Hepatocyte (in vitro differentiated cells): ENCODE results near the gene OSCAR. TPM values are rescaled to one million over a fixed set of nuclear protein-coding genes. Genes with fewer than 3 reads are reported as not detected.

Source experiments
- DNase-seq: peaks from one replicate; pipeline ENCODE4 v3.0.0-alpha.2; 2016; ENCODE audit warnings: low spot score
- H2AFZ ChIP-seq: fragments of 200-600 bp; sonication (generic); 2 replicates; pipeline ENCODE4 v1.6.0; 2016; ENCODE audit warnings: antibody characterized with exemption, mild to moderate bottlenecking
- H3K27ac ChIP-seq: fragments of 200-600 bp; sonication (generic); 2 replicates; pipeline ENCODE4 v1.5.1; 2016; ENCODE audit warnings: mild to moderate bottlenecking
- H3K27me3 ChIP-seq: fragments of 200-600 bp; sonication (generic); 2 replicates; pipeline ENCODE4 v1.6.1; 2016
- H3K36me3 ChIP-seq: fragments of 200-600 bp; sonication (generic); replicated peaks from 2 replicates; pipeline ENCODE4 v1.5.1; 2016; ENCODE audit warnings: low read depth; ENCODE audit not compliant: insufficient read depth
- H3K4me1 ChIP-seq: fragments of 200-600 bp; sonication (generic); 2 replicates; pipeline ENCODE4 v1.5.1; 2016; ENCODE audit warnings: mild to moderate bottlenecking, moderate library complexity; ENCODE audit not compliant: insufficient read depth
- H3K4me2 ChIP-seq: fragments of 200-600 bp; sonication (generic); 2 replicates; pipeline ENCODE4 v1.6.0; 2016
- H3K4me3 ChIP-seq: fragments of 200-600 bp; sonication (generic); 2 replicates; pipeline ENCODE4 v1.5.1; 2016; ENCODE audit warnings: mild to moderate bottlenecking
- H3K79me2 ChIP-seq: fragments of 200-600 bp; sonication (generic); 2 replicates; pipeline ENCODE4 v1.6.0; 2017; ENCODE audit warnings: mild to moderate bottlenecking
- H3K9me2 ChIP-seq: fragments of 200-600 bp; sonication (generic); replicated peaks from 2 replicates; pipeline ENCODE4 v1.6.0; 2017; ENCODE audit warnings: mild to moderate bottlenecking; ENCODE audit not compliant: insufficient read depth
- H3K9me3 ChIP-seq: fragments of 200-600 bp; sonication (generic); 2 replicates; pipeline ENCODE4 v1.5.1; 2016; ENCODE audit warnings: low read depth, mild to moderate bottlenecking
- H4K20me1 ChIP-seq: fragments of 200-600 bp; sonication (generic); 2 replicates; pipeline ENCODE4 v1.6.0; 2016; ENCODE audit warnings: mild to moderate bottlenecking; ENCODE audit not compliant: insufficient read depth, poor library complexity, severe bottlenecking
- CTCF ChIP-seq: fragments of 200-600 bp; sonication (generic); IDR thresholded peaks from 2 replicates; pipeline ENCODE4 v1.5.1; 2016; ENCODE audit warnings: antibody characterized with exemption, mild to moderate bottlenecking; ENCODE audit not compliant: poor library complexity
- EZH2 ChIP-seq: fragments of 200-600 bp; sonication (generic); IDR thresholded peaks from 2 replicates; pipeline ENCODE4 v1.6.1; 2016; ENCODE audit warnings: antibody characterized with exemption, mild to moderate bottlenecking, borderline replicate concordance
- EZH2phosphoT487 ChIP-seq: fragments of 200-600 bp; sonication (generic); IDR thresholded peaks from one replicate; pipeline ENCODE4 v1.6.1; 2018; ENCODE audit warnings: antibody characterized with exemption, mild to moderate bottlenecking, low read depth, moderate library complexity; ENCODE audit not compliant: unreplicated experiment, severe bottlenecking
- WGBS: methylation state at CpG from one replicate; pipeline ENCODE4 v1.1.6; 2016; ENCODE audit warnings: low lambda C conversion rate; ENCODE audit errors: missing lambda C conversion rate; 5-methylcytosine and 5-hydroxymethylcytosine counted together
- polyA plus RNA-seq: library from polyadenylated mRNA; unstranded; fragments of >200 nt; fragmentation: Nextera tagmentation; extraction: Ambion mirVana; gene quantifications from 2 replicates; pipeline ENCODE4 v1.2.1, GENCODE V29; 2016
- total RNA-seq: library from RNA; depleted of rRNA; stranded (reverse); fragments of >200 nt; gene quantifications from 2 replicates; pipeline ENCODE4 v1.2.3, GENCODE V29; 2014

Gene OSCAR
- total and polyA plus RNA-seq, 2 experiments from 2014 or later = 0.16 TPM; not detected in 1

GRCh38 chr19:54147676-54148075 lies 47.1 kb upstream of the OSCAR start:
- TF ChIP-seq CTCF (no peak), EZH2 (no peak), EZH2phosphoT487 (no peak)

GRCh38 chr19:54145541-54146158 lies 45.0 kb upstream of the OSCAR start:
- Histone ChIP-seq H3K4me2 (no peak overlapping the region), H3K9me3 (no peaks in the 10 kb centered on the region), H4K20me1 (peaks cover 31% of the 10 kb centered on the region), H3K36me3 (peaks cover 7% of the 10 kb centered on the region), H2AFZ (no peak overlapping the region), H3K4me1 (no peaks in the 10 kb centered on the region), H3K79me2 (peaks cover 21% of the 10 kb centered on the region), H3K27me3 (no peaks in the 10 kb centered on the region), H3K27ac (no peak overlapping the region), H3K4me3 (no peak overlapping the region), H3K9me2 (no peaks in the 10 kb centered on the region)
- TF ChIP-seq EZH2 (no peak), CTCF (no peak), EZH2phosphoT487 (no peak)
- no peak for DNase-seq
- 98% methylated on average over 22 of the region's 28 CpGs for WGBS

More at GRCh38 chr19:54147676-54148075, 47.1 kb upstream of the OSCAR start:
- no peak overlapping the region for H3K27ac ChIP-seq
- H3K4me1 ChIP-seq = no peaks in the 10 kb centered on the region
- H3K4me2 ChIP-seq = no peak overlapping the region
- peaks cover 7% of the 10 kb centered on the region for H3K36me3 ChIP-seq
- DNase-seq = no peak
- peaks cover 11% of the 10 kb centered on the region for H4K20me1 ChIP-seq
- H3K9me3 ChIP-seq = no peaks in the 10 kb centered on the region
- peaks cover 2% of the 10 kb centered on the region for H3K79me2 ChIP-seq
- 68% methylated on average over 3 of the region's 3 CpGs for WGBS
- no peak overlapping the region for H3K4me3 ChIP-seq
- H2AFZ ChIP-seq = no peak overlapping the region
- H3K9me2 ChIP-seq = no peaks in the 10 kb centered on the region
- H3K27me3 ChIP-seq = no peaks in the 10 kb centered on the region

- TF ChIP-seq CTCF (no peak), EZH2 (no peak), EZH2phosphoT487 (no peak)
- Histone ChIP-seq H3K9me2 (no peaks in the 10 kb centered on the region), H3K27ac (no peak overlapping the region), H3K4me3 (no peak overlapping the region), H3K27me3 (no peaks in the 10 kb centered on the region), H3K4me1 (peaks cover 4% of the 10 kb centered on the region), H3K36me3 (peaks cover 7% of the 10 kb centered on the region), H3K9me3 (no peaks in the 10 kb centered on the region), H4K20me1 (peaks cover 57% of the 10 kb centered on the region), H2AFZ (no peak overlapping the region), H3K4me2 (no peak overlapping the region), H3K79me2 (peaks cover 51% of the 10 kb centered on the region)
- no peak for DNase-seq
- WGBS = 96% methylated on average over 7 of the region's 7 CpGs
Measured at GRCh38 chr19:54142166-54142780, 41.7 kb upstream of the OSCAR start.
